Vein endothelial cell (primary cell): ENCODE measurements around the gene GOLGA6L6. TPM values are rescaled to one million over a fixed set of nuclear protein-coding genes. Genes with fewer than 3 reads are reported as not detected.

Experiments
- small RNA-seq: library from RNA; depleted of rRNA; stranded (forward); fragments of <200 nt; gene quantifications from one replicate; pipeline ENCODE3, GENCODE V24; 2012
- total RNA-seq: library from RNA; depleted of rRNA; stranded (reverse); fragments of >200 nt; gene quantifications from 2 replicates; pipeline ENCODE4 v1.2.3, GENCODE V29; 2012

GOLGA6L6 gene
- not detected in 2 replicates for total RNA-seq

GRCh38 chr15:20541700-20542099 lies at the start of gene GOLGA6L6:
Gene GOLGA6L6 (minus strand): TSS chr15:20541800. CDS start chr15:20541709, 91 bp downstream.

Small RNAs within 50 kb of the gene (small RNA-seq; reads per million reads assigned to genes)
- gene RN7SL759P: not detected
